Fibroblast of skin of right biceps (primary cell): ENCODE results near the gene TTC32.
A peak's percentile ranks its signal among the peaks of the same experiment; 100 is the strongest.
"Not testable (repeated sequence)": the region's sequence is repeated elsewhere in the genome, so short reads cannot be mapped to it uniquely, and the experiment has no call there.

Experiments
- DNase-seq: peaks from one replicate; pipeline ENCODE4 v3.0.0-alpha.2; 2013

Gene TTC32

GRCh38 chr2:19901442-19902215, at the start of gene TTC32:
Gene TTC32, minus strand, starts transcription at chr2:19901983. Its CDS starts 129 bp downstream, at chr2:19901854.
- DNase-seq = peak; percentile 95

- DNase-seq = peak; percentile 63
Measured at GRCh38 chr2:19949071-19949470, 47.3 kb upstream of the TTC32 start.

- peak; percentile 7 for DNase-seq
Measured at GRCh38 chr2:19947184-19947940, 45.6 kb upstream of the TTC32 start.

GRCh38 chr2:19944205-19944845, 42.5 kb upstream of the TTC32 start:
- no peak for DNase-seq

- DNase-seq = no peak
Measured at GRCh38 chr2:19943189-19943588, 41.4 kb upstream of the TTC32 start.

GRCh38 chr2:19942199-19942598, 40.4 kb upstream of the TTC32 start:
- no peak for DNase-seq

GRCh38 chr2:19937004-19937403, 35.2 kb upstream of the TTC32 start:
- DNase-seq = no peak

GRCh38 chr2:19936203-19936602, 34.4 kb upstream of the TTC32 start:
- DNase-seq = no peak

GRCh38 chr2:19933351-19933981, 31.7 kb upstream of the TTC32 start:
- DNase-seq = peak; percentile 76

- DNase-seq = no peak
Measured at GRCh38 chr2:19932928-19933327, 31.1 kb upstream of the TTC32 start.

GRCh38 chr2:19929226-19929625, 27.4 kb upstream of the TTC32 start:
- DNase-seq = no peak

- DNase-seq = not testable (repeated sequence)
Measured at GRCh38 chr2:19927816-19928215, 26.0 kb upstream of the TTC32 start.

GRCh38 chr2:19924526-19924925, 22.7 kb upstream of the TTC32 start:
- not testable (repeated sequence) for DNase-seq

GRCh38 chr2:19922188-19922587, 20.4 kb upstream of the TTC32 start:
- DNase-seq = not testable (repeated sequence)

GRCh38 chr2:19916385-19916950, 14.7 kb upstream of the TTC32 start:
- DNase-seq = no peak

- no peak for DNase-seq
Measured at GRCh38 chr2:19914266-19914975, 12.6 kb upstream of the TTC32 start.

GRCh38 chr2:19911808-19912509, 10.2 kb upstream of the TTC32 start:
- DNase-seq = peak; percentile 72

- no peak for DNase-seq
Measured at GRCh38 chr2:19902216-19902740, 495 bp upstream of the TTC32 start.

GRCh38 chr2:19900931-19901441, 797 bp downstream of the TTC32 start:
- DNase-seq = peak; percentile 5

- peak; percentile 4 for DNase-seq
Measured at GRCh38 chr2:19899985-19900930, 1.5 kb downstream of the TTC32 start.
